Dendritic cell treated with granulocyte-macrophage colony-stimulating factor and Interleukin-4, amounts not matched to agents 40 ng/mL and 50 ng/mL, for 4 days (primary cell): ENCODE results near the gene AGPAT1.
"Not testable (repeated sequence)": the region's sequence is repeated elsewhere in the genome, so short reads cannot be mapped to it uniquely, and the experiment has no call there.

Experiments
- H3K27ac Mint-ChIP-seq: one replicate; pipeline ENCODE4 v1.8.0; 2022; ENCODE audit warnings: mild to moderate bottlenecking, mixed read lengths
- H3K27me3 Mint-ChIP-seq: one replicate; pipeline ENCODE4 v1.8.0; 2022; ENCODE audit warnings: mild to moderate bottlenecking, mixed read lengths
- H3K36me3 Mint-ChIP-seq: one replicate; pipeline ENCODE4 v1.8.0; 2022; ENCODE audit warnings: low read depth, mixed read lengths
- H3K4me1 Mint-ChIP-seq: one replicate; pipeline ENCODE4 v1.8.0; 2022; ENCODE audit warnings: low read depth, mixed read lengths
- H3K4me3 Mint-ChIP-seq: one replicate; pipeline ENCODE4 v1.8.0; 2022; ENCODE audit warnings: mild to moderate bottlenecking, moderate library complexity, mixed read lengths
- H3K9me3 Mint-ChIP-seq: one replicate; pipeline ENCODE4 v1.8.0; 2022; ENCODE audit warnings: mixed read lengths
- intact Hi-C: fragments of 100-400 bp; cut with micrococcal nuclease; formaldehyde crosslinking; loops from one replicate; pipeline ENCODE4 v1.15.0; 2022

The AGPAT1 gene

GRCh38 chr6:32148289-32149091 lies 27.4 kb downstream of the AGPAT1 start:
- Mint-ChIP-seq H3K36me3 (no peaks in the 10 kb centered on the region), H3K4me3 (peak overlapping the region; percentile 80), H3K27me3 (peaks cover 76% of the 10 kb centered on the region), H3K4me1 (peaks cover 31% of the 10 kb centered on the region), H3K9me3 (no peaks in the 10 kb centered on the region), H3K27ac (peak overlapping the region; percentile 69)
- intact Hi-C loops: no loop called here

- peak overlapping the region; percentile 69 for H3K27ac Mint-ChIP-seq
- peaks cover 67% of the 10 kb centered on the region for H3K27me3 Mint-ChIP-seq
- intact Hi-C loops: no loop called here
- peaks cover 24% of the 10 kb centered on the region for H3K4me1 Mint-ChIP-seq
- no peaks in the 10 kb centered on the region for H3K9me3 Mint-ChIP-seq
- peak overlapping the region; percentile 80 for H3K4me3 Mint-ChIP-seq
- H3K36me3 Mint-ChIP-seq: no peaks in the 10 kb centered on the region
Observed at GRCh38 chr6:32147401-32148132, 28.3 kb downstream of the AGPAT1 start.

- peaks cover 31% of the 10 kb centered on the region for H3K4me1 Mint-ChIP-seq
- peaks cover 63% of the 10 kb centered on the region for H3K27me3 Mint-ChIP-seq
- H3K9me3 Mint-ChIP-seq: no peaks in the 10 kb centered on the region
- H3K27ac Mint-ChIP-seq: no peak overlapping the region
- no peaks in the 10 kb centered on the region for H3K36me3 Mint-ChIP-seq
- intact Hi-C loops: no loop called here
- no peak overlapping the region for H3K4me3 Mint-ChIP-seq
Observed at GRCh38 chr6:32146687-32147086, 29.2 kb downstream of the AGPAT1 start.

- H3K27me3 Mint-ChIP-seq: peaks cover 61% of the 10 kb centered on the region
- no peaks in the 10 kb centered on the region for H3K36me3 Mint-ChIP-seq
- H3K27ac Mint-ChIP-seq: no peak overlapping the region
- H3K9me3 Mint-ChIP-seq: no peaks in the 10 kb centered on the region
- peaks cover 30% of the 10 kb centered on the region for H3K4me1 Mint-ChIP-seq
- H3K4me3 Mint-ChIP-seq: no peak overlapping the region
- intact Hi-C loops: no loop called here
Observed at GRCh38 chr6:32146287-32146686, 29.6 kb downstream of the AGPAT1 start.

GRCh38 chr6:32144238-32144637 lies 31.6 kb downstream of the AGPAT1 start:
- peaks cover 27% of the 10 kb centered on the region for H3K4me1 Mint-ChIP-seq
- H3K9me3 Mint-ChIP-seq, intact Hi-C loops, H3K27ac Mint-ChIP-seq, H3K4me3 Mint-ChIP-seq, H3K36me3 Mint-ChIP-seq: not testable (repeated sequence)
- peaks cover 43% of the 10 kb centered on the region for H3K27me3 Mint-ChIP-seq

GRCh38 chr6:32140420-32141046 lies 35.4 kb downstream of the AGPAT1 start:
- Mint-ChIP-seq H3K27ac (no peak overlapping the region), H3K36me3 (no peaks in the 10 kb centered on the region), H3K4me3 (no peak overlapping the region), H3K9me3 (no peaks in the 10 kb centered on the region), H3K4me1 (peaks cover 10% of the 10 kb centered on the region), H3K27me3 (peaks cover 12% of the 10 kb centered on the region)
- intact Hi-C loops: no loop called here

- Mint-ChIP-seq H3K4me1 (peaks cover 10% of the 10 kb centered on the region), H3K27ac (no peak overlapping the region), H3K4me3 (no peak overlapping the region), H3K27me3 (peaks cover 17% of the 10 kb centered on the region), H3K9me3 (no peaks in the 10 kb centered on the region), H3K36me3 (no peaks in the 10 kb centered on the region)
- intact Hi-C loops: no loop called here
Observed at GRCh38 chr6:32139590-32139989, 36.3 kb downstream of the AGPAT1 start.

- Mint-ChIP-seq H3K4me1 (peaks cover 10% of the 10 kb centered on the region), H3K27me3 (peaks cover 24% of the 10 kb centered on the region), H3K4me3 (no peak overlapping the region), H3K36me3 (no peaks in the 10 kb centered on the region), H3K27ac (no peak overlapping the region), H3K9me3 (no peaks in the 10 kb centered on the region)
- intact Hi-C loops: no loop called here
Observed at GRCh38 chr6:32137454-32137853, 38.4 kb downstream of the AGPAT1 start.

- H3K4me1 Mint-ChIP-seq: peaks cover 12% of the 10 kb centered on the region
- no peak overlapping the region for H3K27ac Mint-ChIP-seq
- intact Hi-C loops: no loop called here
- peaks cover 18% of the 10 kb centered on the region for H3K27me3 Mint-ChIP-seq
- no peak overlapping the region for H3K4me3 Mint-ChIP-seq
- no peaks in the 10 kb centered on the region for H3K9me3 Mint-ChIP-seq
- no peaks in the 10 kb centered on the region for H3K36me3 Mint-ChIP-seq
Observed at GRCh38 chr6:32133786-32134185, 42.1 kb downstream of the AGPAT1 start.

GRCh38 chr6:32132110-32132509 lies 43.8 kb downstream of the AGPAT1 start:
- peaks cover 12% of the 10 kb centered on the region for H3K36me3 Mint-ChIP-seq
- peaks cover 22% of the 10 kb centered on the region for H3K4me1 Mint-ChIP-seq
- H3K27ac Mint-ChIP-seq: no peak overlapping the region
- H3K4me3 Mint-ChIP-seq: no peak overlapping the region
- H3K27me3 Mint-ChIP-seq: peaks cover 18% of the 10 kb centered on the region
- H3K9me3 Mint-ChIP-seq: no peaks in the 10 kb centered on the region
- intact Hi-C loops: no loop called here

GRCh38 chr6:32131439-32131948 lies 44.4 kb downstream of the AGPAT1 start:
- Mint-ChIP-seq H3K9me3 (no peaks in the 10 kb centered on the region), H3K27ac (no peak overlapping the region), H3K4me1 (peaks cover 29% of the 10 kb centered on the region), H3K4me3 (no peak overlapping the region), H3K36me3 (peaks cover 18% of the 10 kb centered on the region), H3K27me3 (peaks cover 18% of the 10 kb centered on the region)
- intact Hi-C loops: no loop called here

- intact Hi-C loops: loop anchor here (5.0 kb wide), 1 partner anchor 48 kb away; the partner anchor contains the start of genes AGPAT1 and RNF5
- H3K36me3 Mint-ChIP-seq: peaks cover 38% of the 10 kb centered on the region
- peak overlapping the region; percentile 98 for H3K27ac Mint-ChIP-seq
- peaks cover 40% of the 10 kb centered on the region for H3K4me1 Mint-ChIP-seq
- H3K27me3 Mint-ChIP-seq: peaks cover 10% of the 10 kb centered on the region
- no peaks in the 10 kb centered on the region for H3K9me3 Mint-ChIP-seq
- peak overlapping the region; percentile 89 for H3K4me3 Mint-ChIP-seq
Observed at GRCh38 chr6:32129297-32130088, 46.4 kb downstream of the AGPAT1 start.

- intact Hi-C loops: loop anchor here (5.0 kb wide), 1 partner anchor 48 kb away; the partner anchor contains the start of genes AGPAT1 and RNF5
- H3K36me3 Mint-ChIP-seq: peaks cover 44% of the 10 kb centered on the region
Observed at GRCh38 chr6:32128751-32129296, 47.1 kb downstream of the AGPAT1 start.

More at GRCh38 chr6:32128751-32129296, 47.1 kb downstream of the AGPAT1 start:
- Mint-ChIP-seq H3K4me1 (peaks cover 46% of the 10 kb centered on the region), H3K4me3 (peak overlapping the region; percentile 98), H3K9me3 (no peaks in the 10 kb centered on the region), H3K27me3 (peaks cover 6% of the 10 kb centered on the region), H3K27ac (peak overlapping the region; percentile 98)
